GM18498 (cell line): Measurements from ENCODE around the gene CHID1.

Experiments
- ATAC-seq: cut with Tn5 transposase; IDR thresholded peaks from one replicate; pipeline ENCODE4 v1.9.1; 2021; ENCODE audit warnings: mild to moderate bottlenecking, moderate library complexity; ENCODE audit not compliant: unreplicated experiment

Gene CHID1

GRCh38 chr11:826227-826621 lies 84.4 kb downstream of the CHID1 start:
- ATAC-seq: no peak

GRCh38 chr11:825366-826226 lies 85.0 kb downstream of the CHID1 start:
- ATAC-seq: no peak

- ATAC-seq: no peak
Observed at GRCh38 chr11:824942-825341, 85.7 kb downstream of the CHID1 start.

DNA sequence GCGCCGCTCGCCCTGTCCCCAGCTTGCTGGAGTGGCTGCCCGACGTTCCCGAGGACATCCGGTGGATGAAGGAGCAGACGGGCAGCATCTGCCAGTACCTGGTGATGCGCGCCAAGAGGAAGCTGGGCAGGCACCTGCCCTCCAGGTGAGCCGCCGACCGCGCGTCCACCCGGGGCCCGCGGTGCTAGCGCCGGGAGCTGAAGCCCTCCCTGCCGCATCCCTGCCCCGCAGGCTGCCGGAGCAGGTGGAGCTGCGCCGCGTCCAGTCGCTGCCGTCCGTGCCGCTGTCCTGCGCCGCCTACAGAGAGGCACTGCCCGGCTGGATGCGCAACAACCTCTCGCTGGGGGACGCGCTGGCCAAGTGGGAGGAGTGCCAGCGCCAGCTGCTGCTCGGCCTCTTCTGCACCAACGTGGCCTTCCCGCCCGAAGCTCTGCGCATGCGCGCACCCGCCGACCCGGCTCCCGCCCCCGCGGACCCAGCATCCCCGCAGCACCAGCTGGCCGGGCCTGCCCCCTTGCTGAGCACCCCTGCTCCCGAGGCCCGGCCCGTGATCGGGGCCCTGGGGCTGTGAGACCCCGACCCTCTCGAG lies 86.2 kb downstream of the CHID1 start:
- ATAC-seq: no peak

GRCh38 chr11:823441-824291 lies 86.9 kb downstream of the CHID1 start:
- ATAC-seq: no peak

- ATAC-seq: no peak
Observed at GRCh38 chr11:821512-822371, 88.9 kb downstream of the CHID1 start.

DNA sequence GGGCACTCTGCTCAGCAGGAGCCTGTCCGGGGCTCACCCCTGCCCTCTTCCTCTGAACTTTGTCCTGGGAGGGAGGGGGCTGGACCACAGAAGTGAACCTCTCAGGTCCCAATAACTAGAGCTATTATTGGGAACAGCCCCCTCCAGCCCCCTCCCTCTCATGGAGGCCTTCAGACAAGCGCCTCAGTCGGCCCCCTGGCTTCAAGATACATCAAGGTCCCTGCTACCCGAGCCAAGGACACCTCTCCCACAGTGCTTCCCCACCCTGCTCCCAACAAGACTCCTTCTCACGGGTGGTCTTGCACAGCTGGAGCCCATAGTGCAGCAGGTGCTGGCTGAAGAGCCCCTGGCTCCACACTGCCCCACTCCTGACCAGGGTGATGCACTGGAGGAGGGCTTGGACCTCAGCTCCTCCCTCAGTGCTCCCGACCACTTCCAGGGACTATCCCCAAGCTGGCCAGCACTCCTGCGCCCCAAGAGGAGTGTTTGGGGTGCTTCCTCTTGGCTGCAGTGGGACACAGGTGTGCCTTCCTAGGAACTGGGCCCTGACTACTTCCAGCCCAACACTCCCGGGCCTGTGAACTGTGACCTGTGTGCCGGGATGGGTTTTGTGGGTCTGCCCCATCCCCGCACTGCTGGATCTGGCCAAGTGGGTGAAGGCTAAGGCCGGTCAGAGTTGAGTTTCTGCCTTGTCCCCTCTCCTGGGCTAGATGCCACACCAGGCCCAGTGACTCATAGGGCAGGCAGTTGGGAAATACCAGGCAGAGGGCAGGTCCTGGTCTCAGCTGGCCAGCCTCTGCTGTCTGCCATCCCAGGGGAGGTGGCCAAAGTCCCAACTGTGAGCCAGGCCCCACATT lies 89.7 kb downstream of the CHID1 start:
- no peak for ATAC-seq

DNA sequence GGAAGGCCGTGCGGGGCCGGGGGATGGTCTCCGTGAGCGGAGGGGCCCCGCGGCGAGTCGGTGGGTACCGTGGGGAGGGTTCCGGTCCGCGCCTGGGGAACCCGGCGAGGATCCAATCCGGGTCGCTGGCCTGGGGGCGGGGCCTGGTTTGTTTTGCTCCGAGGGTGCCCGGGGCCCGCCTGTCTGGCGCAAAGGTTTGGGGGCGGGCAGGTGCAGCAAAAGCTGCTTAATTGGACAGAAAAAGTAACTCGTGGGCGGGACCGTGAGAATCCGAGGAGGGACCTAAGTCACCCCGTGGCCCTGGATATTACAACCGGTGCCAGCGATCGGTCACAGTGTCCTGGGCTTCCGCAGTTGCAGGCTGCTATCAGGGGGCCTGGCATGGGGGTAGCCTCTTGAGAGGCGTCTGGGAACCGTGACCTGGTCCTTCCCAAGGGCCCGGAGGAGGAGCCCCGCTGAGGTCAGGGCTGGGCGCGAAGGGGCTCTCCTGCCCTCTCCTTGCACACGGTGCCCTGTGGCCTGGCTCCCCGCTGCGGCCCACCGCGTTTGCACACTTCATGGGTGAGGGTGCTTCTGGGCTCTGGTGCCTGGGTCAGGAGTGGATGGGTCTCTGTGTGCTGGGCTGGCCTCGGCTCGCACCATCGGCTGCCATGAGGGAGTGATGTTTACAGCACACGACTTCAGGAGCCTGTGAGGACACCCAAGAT lies 90.5 kb downstream of the CHID1 start:
- ATAC-seq: peak; percentile 66

DNA sequence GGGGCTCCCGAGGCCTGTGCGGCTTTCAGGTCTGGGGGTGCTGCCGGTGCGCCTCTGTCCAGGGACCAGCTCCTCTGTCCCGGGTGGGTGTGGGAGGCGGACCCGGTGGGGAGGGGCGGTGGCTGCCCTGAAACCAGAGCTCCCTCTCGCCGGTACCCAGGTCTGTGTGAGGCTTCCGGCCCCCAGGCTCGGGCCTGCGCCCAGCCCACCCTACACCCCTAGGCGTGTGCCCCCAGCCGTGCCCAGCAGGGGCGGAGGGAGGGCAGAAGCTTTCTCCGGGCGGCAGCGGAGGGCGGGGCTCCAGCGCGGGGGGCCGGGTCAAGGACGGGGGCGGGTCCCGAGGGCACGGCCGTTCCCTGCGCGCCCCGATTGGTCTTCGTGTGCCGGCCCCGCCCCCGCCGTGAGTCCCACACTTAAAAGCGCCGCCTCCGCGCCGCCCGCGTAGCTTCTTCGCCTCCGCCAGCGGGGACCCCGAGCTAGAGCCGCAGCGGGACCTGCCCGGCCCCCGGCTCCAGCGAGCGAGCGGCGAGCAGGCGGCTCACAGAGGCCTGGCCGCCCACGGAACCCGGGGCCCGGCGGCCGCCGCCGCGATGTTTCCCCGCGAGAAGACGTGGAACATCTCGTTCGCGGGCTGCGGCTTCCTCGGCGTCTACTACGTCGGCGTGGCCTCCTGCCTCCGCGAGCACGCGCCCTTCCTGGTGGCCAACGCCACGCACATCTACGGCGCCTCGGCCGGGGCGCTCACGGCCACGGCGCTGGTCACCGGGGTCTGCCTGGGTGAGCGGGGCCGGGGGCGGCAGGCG lies 91.3 kb downstream of the CHID1 start:
- peak; percentile 71 for ATAC-seq

- ATAC-seq: no peak
Observed at GRCh38 chr11:818396-819128, 92.0 kb downstream of the CHID1 start, which contains the start of gene PNPLA2. TSS of gene PNPLA2 (plus strand) at chr11:818914. CDS start at chr11:819719, 805 bp downstream.
